ENCODE results near the gene ASTN2.

The ASTN2 gene

GRCh38 chr9:117276444-117276843 is 138.4 kb downstream of the ASTN2 start:
- Mint-ChIP-seq H3K9me3 (no peaks in the 10 kb centered on the region), H3K27ac (ENCODE audit: low read depth) (no peak overlapping the region), H3K36me3 (ENCODE audit: insufficient read depth) (no peaks in the 10 kb centered on the region), H3K4me1 (no peaks in the 10 kb centered on the region), H3K27me3 (no peaks in the 10 kb centered on the region), H3K4me3 (no peak overlapping the region)
- ATAC-seq (replicated peaks; ENCODE audit: extremely low read depth, poor library complexity, severe bottlenecking) (no peak), DNase-seq (ENCODE audit: low spot score in 2 of 2) (no peak)

- no peaks in the 10 kb centered on the region for H3K4me1 Mint-ChIP-seq
- no peak for ATAC-seq (replicated peaks; ENCODE audit: extremely low read depth, poor library complexity, severe bottlenecking)
- no peaks in the 10 kb centered on the region for H3K36me3 Mint-ChIP-seq (ENCODE audit: insufficient read depth)
- no peaks in the 10 kb centered on the region for H3K9me3 Mint-ChIP-seq
- no peaks in the 10 kb centered on the region for H3K27me3 Mint-ChIP-seq
- no peak overlapping the region for H3K4me3 Mint-ChIP-seq
- H3K27ac Mint-ChIP-seq (ENCODE audit: low read depth): no peak overlapping the region
- DNase-seq (ENCODE audit: low spot score in 2 of 2): no peak
Observed at GRCh38 chr9:117273612-117274011, 141.2 kb downstream of the ASTN2 start.

- Mint-ChIP-seq H3K4me3 (no peak overlapping the region), H3K27ac (ENCODE audit: low read depth) (no peak overlapping the region), H3K27me3 (no peaks in the 10 kb centered on the region), H3K36me3 (ENCODE audit: insufficient read depth) (no peaks in the 10 kb centered on the region), H3K4me1 (no peaks in the 10 kb centered on the region), H3K9me3 (peaks cover 6% of the 10 kb centered on the region)
- no peak for DNase-seq (ENCODE audit: low spot score in 2 of 2)
- ATAC-seq (replicated peaks; ENCODE audit: extremely low read depth, poor library complexity, severe bottlenecking): no peak
Observed at GRCh38 chr9:117268847-117269446, 145.9 kb downstream of the ASTN2 start.

- H3K36me3 Mint-ChIP-seq (ENCODE audit: insufficient read depth): no peaks in the 10 kb centered on the region
- no peaks in the 10 kb centered on the region for H3K4me1 Mint-ChIP-seq
- no peaks in the 10 kb centered on the region for H3K27me3 Mint-ChIP-seq
- H3K4me3 Mint-ChIP-seq: no peak overlapping the region
- DNase-seq (ENCODE audit: low spot score in 2 of 2): no peak
- peaks cover 10% of the 10 kb centered on the region for H3K9me3 Mint-ChIP-seq
- no peak overlapping the region for H3K27ac Mint-ChIP-seq (ENCODE audit: low read depth)
- ATAC-seq (replicated peaks; ENCODE audit: extremely low read depth, poor library complexity, severe bottlenecking): no peak
Observed at GRCh38 chr9:117266855-117267497, 147.9 kb downstream of the ASTN2 start.

- no peaks in the 10 kb centered on the region for H3K36me3 Mint-ChIP-seq (ENCODE audit: insufficient read depth)
- no peaks in the 10 kb centered on the region for H3K4me1 Mint-ChIP-seq
- no peak overlapping the region for H3K27ac Mint-ChIP-seq (ENCODE audit: low read depth)
- DNase-seq (ENCODE audit: low spot score in 2 of 2) (no peak), ATAC-seq (replicated peaks; ENCODE audit: extremely low read depth, poor library complexity, severe bottlenecking) (no peak)
- H3K9me3 Mint-ChIP-seq: peaks cover 10% of the 10 kb centered on the region
- H3K27me3 Mint-ChIP-seq: no peaks in the 10 kb centered on the region
- no peak overlapping the region for H3K4me3 Mint-ChIP-seq
Observed at GRCh38 chr9:117265253-117265652, 149.6 kb downstream of the ASTN2 start.

- DNase-seq (ENCODE audit: low spot score in 2 of 2) (no peak), ATAC-seq (replicated peaks; ENCODE audit: extremely low read depth, poor library complexity, severe bottlenecking) (no peak)
- no peak overlapping the region for H3K4me3 Mint-ChIP-seq
- H3K36me3 Mint-ChIP-seq (ENCODE audit: insufficient read depth): no peaks in the 10 kb centered on the region
- no peaks in the 10 kb centered on the region for H3K4me1 Mint-ChIP-seq
- H3K27me3 Mint-ChIP-seq: no peaks in the 10 kb centered on the region
- H3K9me3 Mint-ChIP-seq: peaks cover 10% of the 10 kb centered on the region
- no peak overlapping the region for H3K27ac Mint-ChIP-seq (ENCODE audit: low read depth)
Observed at GRCh38 chr9:117258184-117258866, 156.5 kb downstream of the ASTN2 start.

GRCh38 chr9:117253261-117253660 is 161.6 kb downstream of the ASTN2 start:
- no peak overlapping the region for H3K4me3 Mint-ChIP-seq
- no peaks in the 10 kb centered on the region for H3K4me1 Mint-ChIP-seq
- no peaks in the 10 kb centered on the region for H3K27me3 Mint-ChIP-seq
- ATAC-seq (replicated peaks; ENCODE audit: extremely low read depth, poor library complexity, severe bottlenecking): no peak
- no peak overlapping the region for H3K27ac Mint-ChIP-seq (ENCODE audit: low read depth)
- no peaks in the 10 kb centered on the region for H3K36me3 Mint-ChIP-seq (ENCODE audit: insufficient read depth)
- no peak for DNase-seq (ENCODE audit: low spot score in 2 of 2)
- peaks cover 23% of the 10 kb centered on the region for H3K9me3 Mint-ChIP-seq

- no peak overlapping the region for H3K27ac Mint-ChIP-seq (ENCODE audit: low read depth)
- no peaks in the 10 kb centered on the region for H3K27me3 Mint-ChIP-seq
- no peaks in the 10 kb centered on the region for H3K36me3 Mint-ChIP-seq (ENCODE audit: insufficient read depth)
- DNase-seq (ENCODE audit: low spot score in 2 of 2) (no peak), ATAC-seq (replicated peaks; ENCODE audit: extremely low read depth, poor library complexity, severe bottlenecking) (no peak)
- peaks cover 24% of the 10 kb centered on the region for H3K9me3 Mint-ChIP-seq
- H3K4me3 Mint-ChIP-seq: no peak overlapping the region
- H3K4me1 Mint-ChIP-seq: no peaks in the 10 kb centered on the region
Observed at GRCh38 chr9:117250610-117251215, 164.1 kb downstream of the ASTN2 start.

- Mint-ChIP-seq H3K36me3 (ENCODE audit: insufficient read depth) (no peaks in the 10 kb centered on the region), H3K4me3 (no peak overlapping the region), H3K9me3 (peaks cover 23% of the 10 kb centered on the region), H3K27ac (ENCODE audit: low read depth) (no peak overlapping the region), H3K4me1 (no peaks in the 10 kb centered on the region), H3K27me3 (no peaks in the 10 kb centered on the region)
- DNase-seq (ENCODE audit: low spot score in 2 of 2) (no peak), ATAC-seq (replicated peaks; ENCODE audit: extremely low read depth, poor library complexity, severe bottlenecking) (no peak)
Observed at GRCh38 chr9:117249799-117250198, 165.1 kb downstream of the ASTN2 start.

- H3K4me1 Mint-ChIP-seq: no peaks in the 10 kb centered on the region
- no peak overlapping the region for H3K27ac Mint-ChIP-seq (ENCODE audit: low read depth)
- peaks cover 28% of the 10 kb centered on the region for H3K9me3 Mint-ChIP-seq
- ATAC-seq (replicated peaks; ENCODE audit: extremely low read depth, poor library complexity, severe bottlenecking) (no peak), DNase-seq (ENCODE audit: low spot score in 2 of 2) (no peak)
- no peaks in the 10 kb centered on the region for H3K27me3 Mint-ChIP-seq
- no peak overlapping the region for H3K4me3 Mint-ChIP-seq
- no peaks in the 10 kb centered on the region for H3K36me3 Mint-ChIP-seq (ENCODE audit: insufficient read depth)
Observed at GRCh38 chr9:117247266-117247665, 167.6 kb downstream of the ASTN2 start.

- no peak overlapping the region for H3K27ac Mint-ChIP-seq (ENCODE audit: low read depth)
- H3K4me3 Mint-ChIP-seq: no peak overlapping the region
- ATAC-seq (replicated peaks; ENCODE audit: extremely low read depth, poor library complexity, severe bottlenecking) (no peak), DNase-seq (ENCODE audit: low spot score in 2 of 2) (no peak)
- no peaks in the 10 kb centered on the region for H3K36me3 Mint-ChIP-seq (ENCODE audit: insufficient read depth)
- no peaks in the 10 kb centered on the region for H3K4me1 Mint-ChIP-seq
- no peaks in the 10 kb centered on the region for H3K27me3 Mint-ChIP-seq
- H3K9me3 Mint-ChIP-seq: peaks cover 20% of the 10 kb centered on the region
Observed at GRCh38 chr9:117245175-117245829, 169.6 kb downstream of the ASTN2 start.

GRCh38 chr9:117242082-117242481 is 172.8 kb downstream of the ASTN2 start:
- H3K9me3 Mint-ChIP-seq: peaks cover 22% of the 10 kb centered on the region

More at GRCh38 chr9:117242082-117242481, 172.8 kb downstream of the ASTN2 start:
- DNase-seq (ENCODE audit: low spot score in 2 of 2) (no peak), ATAC-seq (replicated peaks; ENCODE audit: extremely low read depth, poor library complexity, severe bottlenecking) (no peak)
- no peak overlapping the region for H3K27ac Mint-ChIP-seq (ENCODE audit: low read depth)
- H3K27me3 Mint-ChIP-seq: no peaks in the 10 kb centered on the region
- H3K36me3 Mint-ChIP-seq (ENCODE audit: insufficient read depth): no peaks in the 10 kb centered on the region
- H3K4me3 Mint-ChIP-seq: no peak overlapping the region
- H3K4me1 Mint-ChIP-seq: no peaks in the 10 kb centered on the region

Measured in central memory CD8-positive, alpha-beta T cell (primary cell).